HG02870 (cell line): ENCODE results near the gene CXXC4.

Experiments
- ATAC-seq: cut with Tn5 transposase; IDR thresholded peaks from one replicate; pipeline ENCODE4 v1.9.1; 2021; ENCODE audit warnings: mild to moderate bottlenecking, moderate library complexity; ENCODE audit not compliant: unreplicated experiment

CXXC4 gene

DNA sequence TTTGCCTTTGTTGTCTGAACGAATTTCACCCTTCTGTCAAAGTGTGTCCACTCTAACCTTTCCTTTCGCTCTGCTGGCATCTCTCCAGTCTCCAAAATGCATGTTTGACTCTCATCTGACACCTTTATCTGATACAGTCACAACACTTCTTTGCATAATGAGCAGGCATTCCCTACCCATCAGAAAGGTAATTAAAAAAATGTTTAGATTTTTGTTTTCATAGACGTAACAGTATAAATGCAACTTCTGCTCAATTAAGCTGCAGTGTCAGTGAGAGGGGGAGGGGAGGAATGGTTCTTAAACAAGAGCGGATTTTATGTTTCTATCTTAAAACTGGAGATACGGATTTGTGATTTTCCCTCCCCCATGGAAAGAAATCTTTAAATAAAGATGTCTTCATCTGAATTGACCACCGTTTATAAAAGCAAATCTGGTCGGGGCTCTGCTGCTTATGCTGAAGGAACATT lies 70.2 kb downstream of the CXXC4 start:
- no peak for ATAC-seq

DNA sequence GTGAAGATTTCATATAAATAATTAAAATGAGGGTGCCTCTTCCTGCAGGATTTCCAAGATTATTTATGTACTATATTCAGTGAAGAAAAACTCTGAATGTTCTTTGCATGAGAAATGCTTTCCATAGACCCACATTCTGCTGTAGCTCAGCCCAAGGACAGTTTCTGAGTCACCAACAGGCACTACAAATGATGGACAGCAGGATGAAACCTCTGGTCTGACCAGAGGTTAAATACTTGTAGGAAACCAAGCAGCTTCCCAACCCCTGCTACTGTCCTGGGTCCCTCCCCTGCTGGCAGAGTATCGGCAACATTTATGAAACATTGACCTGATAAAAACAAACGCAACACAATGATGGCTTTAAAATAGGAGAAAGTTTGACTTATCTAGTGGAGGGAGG lies 73.1 kb downstream of the CXXC4 start:
- ATAC-seq, result no peak

DNA sequence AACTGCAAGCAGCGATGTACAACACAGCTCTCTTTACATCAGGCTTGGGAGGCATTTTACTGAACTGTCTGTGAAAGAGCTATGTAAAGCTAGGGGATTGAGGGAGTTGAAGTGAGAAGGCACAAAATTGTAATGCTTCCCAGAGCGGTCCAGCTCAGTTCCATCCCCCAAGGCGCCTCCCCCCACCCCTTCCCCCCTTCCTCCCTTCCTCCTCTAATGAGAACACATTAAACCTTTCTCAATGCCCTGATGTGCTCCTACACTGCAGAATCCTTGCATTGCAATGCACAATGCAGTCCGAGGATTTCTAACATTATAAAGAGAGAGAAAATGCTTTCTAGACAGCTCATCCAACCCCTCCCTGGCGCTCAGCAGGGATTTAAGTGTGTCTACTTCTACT lies 73.9 kb downstream of the CXXC4 start:
- no peak for ATAC-seq
